GM12878 (cell line): Measurements from ENCODE around the gene TLE3.

Experiments used
- CHD4 ChIP-seq: fragments of 200-600 bp; sonication (generic); IDR thresholded peaks from 2 replicates; pipeline ENCODE4 v1.6.1; 2016; ENCODE audit warnings: mild to moderate bottlenecking
- CREB1 ChIP-seq: IDR thresholded peaks from 2 replicates; pipeline ENCODE4 v1.6.1; 2012; ENCODE audit warnings: low read depth, mild to moderate bottlenecking, inconsistent platforms
- SP1 ChIP-seq: IDR thresholded peaks from one replicate; pipeline ENCODE4 v1.6.1; 2011; ENCODE audit warnings: low read depth, low read length
- TAF1 ChIP-seq: IDR thresholded peaks from 2 replicates; pipeline ENCODE4 v1.6.1; 2011; ENCODE audit warnings: mild to moderate bottlenecking, low read depth, low read length, borderline replicate concordance
- TF ChIP-seq, protein P1 (sequence below): IDR thresholded peaks from 2 replicates; pipeline ENCODE4 v1.6.1; 2012; ENCODE audit warnings: low read depth, low read length, improper control_type of control experiment
- TF ChIP-seq, protein P2 (sequence below), 3 experiments: IDR thresholded peaks in 2 of 3; conservative IDR thresholded peaks in 1 of 3; 2 replicates each; pipeline ENCODE4 v1.5.1; 2011; ENCODE audit warnings: low read depth in 3 of 3, low read length in 3 of 3, mild to moderate bottlenecking in 3 of 3, control low read depth in 2 of 3, moderate library complexity in 2 of 3, inconsistent platforms in 1 of 3, mixed read lengths in 1 of 3; ENCODE audit not compliant: control insufficient read depth in 2 of 3, insufficient read depth in 1 of 3; ENCODE audit errors: extremely low read depth in 1 of 3
- TF ChIP-seq, protein P3 (sequence below): fragments of 450-650 bp; IDR thresholded peaks from 2 replicates; pipeline ENCODE4 v1.6.1; 2017; ENCODE audit warnings: mild to moderate bottlenecking, moderate library complexity

DNA sequence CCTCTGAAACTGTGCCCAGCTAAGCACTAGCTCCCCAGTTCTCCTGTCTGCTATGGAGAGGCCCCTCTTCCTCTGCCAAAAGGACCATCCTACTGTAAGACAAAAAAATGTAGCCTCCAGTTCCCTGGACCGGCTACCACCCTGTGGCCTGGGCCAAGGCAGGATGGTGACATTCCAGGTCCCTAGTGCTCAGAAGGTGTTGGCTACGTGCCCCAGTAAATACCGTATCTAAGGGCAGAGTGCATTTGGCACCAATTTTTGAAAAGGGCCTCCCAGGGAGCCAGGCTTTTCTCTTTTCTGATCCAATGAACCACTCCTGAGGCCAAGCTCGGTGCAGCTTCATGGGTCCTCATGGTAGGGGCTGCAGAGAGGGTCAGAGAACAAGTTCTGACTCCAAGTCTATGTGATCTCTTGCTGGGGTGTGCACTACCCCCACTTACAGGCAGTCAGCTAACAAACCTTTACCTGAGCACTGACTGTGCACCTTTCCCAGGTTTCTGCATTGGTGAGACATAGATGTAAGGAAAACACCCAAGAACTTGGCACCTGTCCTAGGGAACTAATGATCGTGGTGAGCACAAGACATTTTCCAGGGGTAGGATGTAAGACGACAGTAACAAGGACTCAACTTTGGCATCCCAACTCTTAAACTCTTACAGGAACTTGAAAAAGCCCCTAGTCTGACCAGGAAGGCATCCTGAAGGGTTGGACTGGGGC lies 32.6 kb downstream of the TLE3 start:
- TF ChIP-seq SP1: no peak
- TF ChIP-seq, protein P1, sequence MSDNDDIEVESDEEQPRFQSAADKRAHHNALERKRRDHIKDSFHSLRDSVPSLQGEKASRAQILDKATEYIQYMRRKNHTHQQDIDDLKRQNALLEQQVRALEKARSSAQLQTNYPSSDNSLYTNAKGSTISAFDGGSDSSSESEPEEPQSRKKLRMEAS: no peak
- TF ChIP-seq, protein P2, sequence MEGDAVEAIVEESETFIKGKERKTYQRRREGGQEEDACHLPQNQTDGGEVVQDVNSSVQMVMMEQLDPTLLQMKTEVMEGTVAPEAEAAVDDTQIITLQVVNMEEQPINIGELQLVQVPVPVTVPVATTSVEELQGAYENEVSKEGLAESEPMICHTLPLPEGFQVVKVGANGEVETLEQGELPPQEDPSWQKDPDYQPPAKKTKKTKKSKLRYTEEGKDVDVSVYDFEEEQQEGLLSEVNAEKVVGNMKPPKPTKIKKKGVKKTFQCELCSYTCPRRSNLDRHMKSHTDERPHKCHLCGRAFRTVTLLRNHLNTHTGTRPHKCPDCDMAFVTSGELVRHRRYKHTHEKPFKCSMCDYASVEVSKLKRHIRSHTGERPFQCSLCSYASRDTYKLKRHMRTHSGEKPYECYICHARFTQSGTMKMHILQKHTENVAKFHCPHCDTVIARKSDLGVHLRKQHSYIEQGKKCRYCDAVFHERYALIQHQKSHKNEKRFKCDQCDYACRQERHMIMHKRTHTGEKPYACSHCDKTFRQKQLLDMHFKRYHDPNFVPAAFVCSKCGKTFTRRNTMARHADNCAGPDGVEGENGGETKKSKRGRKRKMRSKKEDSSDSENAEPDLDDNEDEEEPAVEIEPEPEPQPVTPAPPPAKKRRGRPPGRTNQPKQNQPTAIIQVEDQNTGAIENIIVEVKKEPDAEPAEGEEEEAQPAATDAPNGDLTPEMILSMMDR (IDR thresholded peaks at IDR 0.05 in 2 of 3, conservative IDR thresholded peaks at IDR 0.05 in 1 of 3; ENCODE audit: control insufficient read depth in 2 of 3, extremely low read depth in 1 of 3, insufficient read depth in 1 of 3, low read depth in 3 of 3, low read length in 3 of 3): no peak
- TF ChIP-seq TAF1: no peak
- TF ChIP-seq, protein P3, sequence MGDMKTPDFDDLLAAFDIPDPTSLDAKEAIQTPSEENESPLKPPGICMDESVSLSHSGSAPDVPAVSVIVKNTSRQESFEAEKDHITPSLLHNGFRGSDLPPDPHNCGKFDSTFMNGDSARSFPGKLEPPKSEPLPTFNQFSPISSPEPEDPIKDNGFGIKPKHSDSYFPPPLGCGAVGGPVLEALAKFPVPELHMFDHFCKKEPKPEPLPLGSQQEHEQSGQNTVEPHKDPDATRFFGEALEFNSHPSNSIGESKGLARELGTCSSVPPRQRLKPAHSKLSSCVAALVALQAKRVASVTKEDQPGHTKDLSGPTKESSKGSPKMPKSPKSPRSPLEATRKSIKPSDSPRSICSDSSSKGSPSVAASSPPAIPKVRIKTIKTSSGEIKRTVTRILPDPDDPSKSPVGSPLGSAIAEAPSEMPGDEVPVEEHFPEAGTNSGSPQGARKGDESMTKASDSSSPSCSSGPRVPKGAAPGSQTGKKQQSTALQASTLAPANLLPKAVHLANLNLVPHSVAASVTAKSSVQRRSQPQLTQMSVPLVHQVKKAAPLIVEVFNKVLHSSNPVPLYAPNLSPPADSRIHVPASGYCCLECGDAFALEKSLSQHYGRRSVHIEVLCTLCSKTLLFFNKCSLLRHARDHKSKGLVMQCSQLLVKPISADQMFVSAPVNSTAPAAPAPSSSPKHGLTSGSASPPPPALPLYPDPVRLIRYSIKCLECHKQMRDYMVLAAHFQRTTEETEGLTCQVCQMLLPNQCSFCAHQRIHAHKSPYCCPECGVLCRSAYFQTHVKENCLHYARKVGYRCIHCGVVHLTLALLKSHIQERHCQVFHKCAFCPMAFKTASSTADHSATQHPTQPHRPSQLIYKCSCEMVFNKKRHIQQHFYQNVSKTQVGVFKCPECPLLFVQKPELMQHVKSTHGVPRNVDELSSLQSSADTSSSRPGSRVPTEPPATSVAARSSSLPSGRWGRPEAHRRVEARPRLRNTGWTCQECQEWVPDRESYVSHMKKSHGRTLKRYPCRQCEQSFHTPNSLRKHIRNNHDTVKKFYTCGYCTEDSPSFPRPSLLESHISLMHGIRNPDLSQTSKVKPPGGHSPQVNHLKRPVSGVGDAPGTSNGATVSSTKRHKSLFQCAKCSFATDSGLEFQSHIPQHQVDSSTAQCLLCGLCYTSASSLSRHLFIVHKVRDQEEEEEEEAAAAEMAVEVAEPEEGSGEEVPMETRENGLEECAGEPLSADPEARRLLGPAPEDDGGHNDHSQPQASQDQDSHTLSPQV: no peak
- TF ChIP-seq CHD4: no peak
- TF ChIP-seq CREB1: no peak
